Sigmoid colon (tissue), 7 donors: ENCODE results near the gene EPX. TPM values are rescaled to one million over a fixed set of nuclear protein-coding genes. Genes with fewer than 3 reads are reported as not detected.

Source experiments
- DNase-seq: peaks from one replicate; pipeline ENCODE4 v3.0.0-alpha.2; 2019
- H3K27ac ChIP-seq, 4 donors: fragments of 200-600 bp; sonication (generic); one replicate each; pipeline ENCODE4 v1.5.1; 2016 to 2019; ENCODE audit warnings: mild to moderate bottlenecking in 1 of 4
- H3K27me3 ChIP-seq, 3 donors: fragments of 200-600 bp; sonication (generic); one replicate each; pipeline ENCODE4 v1.5.1; 2019; ENCODE audit warnings: mild to moderate bottlenecking in 1 of 3
- H3K36me3 ChIP-seq, 4 donors: fragments of 200-600 bp; sonication (generic); one replicate each; pipeline ENCODE4 v1.5.1; 2016 to 2019
- H3K4me1 ChIP-seq, 4 donors: fragments of 200-600 bp; sonication (generic); one replicate each; pipeline ENCODE4 v1.5.1; 2017 to 2019
- H3K4me3 ChIP-seq, 4 donors: fragments of 200-600 bp; sonication (generic); one replicate each; pipeline ENCODE4 v1.5.1; 2017 to 2019; ENCODE audit warnings: mild to moderate bottlenecking in 2 of 4, moderate library complexity in 1 of 4
- H3K9me3 ChIP-seq, 4 donors: fragments of 200-600 bp in 3 of 4; sonication (generic) in 3 of 4; one replicate each; pipeline versions ENCODE4 v1.5.1 to v1.6.1; 2013 to 2019
- EP300 ChIP-seq, 4 donors: sonication (generic); formaldehyde crosslinking; IDR thresholded peaks; one replicate each; pipeline ENCODE4 v1.6.1; 2017; ENCODE audit warnings: antibody characterized with exemption in 4 of 4
- POLR2A ChIP-seq, 2 donors: fragments of 450-650 bp; IDR thresholded peaks; one replicate each; pipeline ENCODE4 v1.6.1; 2016; ENCODE audit warnings: antibody characterized with exemption in 2 of 2, mild to moderate bottlenecking in 2 of 2, moderate library complexity in 2 of 2
- POLR2AphosphoS5 ChIP-seq, 4 donors: sonication (generic); formaldehyde crosslinking; IDR thresholded peaks; one replicate each; pipeline ENCODE4 v1.6.1; 2017; ENCODE audit warnings: antibody characterized with exemption in 4 of 4
- WGBS, 2 donors: extraction: QIAGEN DNeasy Blood & Tissue Kit; methylation state at CpG; one replicate each; pipeline ENCODE4 v1.1.7; 2013; 5-methylcytosine and 5-hydroxymethylcytosine counted together
- intact Hi-C: fragments of 100-400 bp; cut with DNase I; formaldehyde crosslinking; loops from one replicate; pipeline ENCODE4 v1.15.1; 2023
- polyA plus RNA-seq, 3 donors: library from polyadenylated mRNA; stranded (reverse); fragments of 200-250 nt; gene quantifications; one replicate each; pipeline ENCODE4 v1.2.3, GENCODE V29; 2013
- total RNA-seq, 4 donors: library from RNA; depleted of rRNA; stranded (reverse); fragments of >200 nt; gene quantifications; one replicate each; pipeline ENCODE4 v1.1.0, GENCODE V29; 2016
- TF ChIP-seq, protein P1 (sequence below), 4 experiments: fragments of 450-650 bp in 3 of 4; fragments of 200-600 bp in 1 of 4; IDR thresholded peaks; one replicate each; pipeline ENCODE4 v1.5.1; 2016 to 2019; ENCODE audit warnings: antibody characterized with exemption in 4 of 4, mild to moderate bottlenecking in 3 of 4, moderate library complexity in 2 of 4
- donor health status: healthy with polysubstance abuse.
- donor health status: Bipolar disorder and iron deficiency.
- donor health status: healthy.

Gene EPX
- total and polyA plus RNA-seq, 7 donors = 0.03 TPM; not detected in 6

DNA sequence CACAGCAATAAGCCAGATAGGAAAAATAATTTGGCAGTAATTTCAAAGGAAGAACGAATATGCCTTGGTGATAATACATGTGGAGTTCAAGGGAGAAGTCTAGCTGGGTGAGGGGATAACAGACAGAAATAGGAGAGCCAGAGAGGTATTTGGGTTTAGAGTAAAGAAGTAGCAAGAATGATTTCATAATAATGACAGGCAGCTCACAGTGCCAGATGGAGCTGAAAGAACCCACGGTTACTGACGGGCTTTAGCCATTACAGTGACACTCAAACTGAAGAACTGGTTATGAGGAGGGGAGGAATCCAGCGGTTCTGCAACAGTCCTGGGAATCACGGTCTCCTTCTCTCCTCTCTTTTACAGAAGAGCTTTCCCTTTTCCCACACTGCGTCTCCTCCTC is 42.1 kb upstream of the EPX start:
- intact Hi-C loops = no loop called here
- Histone ChIP-seq H3K27ac (no peak overlapping the region), H3K36me3 (no peaks in the 10 kb centered on the region), H3K4me3 (no peak overlapping the region), H3K9me3 (peaks cover 0 to 5% (median 1%) of the 10 kb centered on the region in 4 donors), H3K4me1 (no peaks in the 10 kb centered on the region), H3K27me3 (peaks cover 0 to 20% (median 11%) of the 10 kb centered on the region in 3 donors)
- TF ChIP-seq, protein P1, sequence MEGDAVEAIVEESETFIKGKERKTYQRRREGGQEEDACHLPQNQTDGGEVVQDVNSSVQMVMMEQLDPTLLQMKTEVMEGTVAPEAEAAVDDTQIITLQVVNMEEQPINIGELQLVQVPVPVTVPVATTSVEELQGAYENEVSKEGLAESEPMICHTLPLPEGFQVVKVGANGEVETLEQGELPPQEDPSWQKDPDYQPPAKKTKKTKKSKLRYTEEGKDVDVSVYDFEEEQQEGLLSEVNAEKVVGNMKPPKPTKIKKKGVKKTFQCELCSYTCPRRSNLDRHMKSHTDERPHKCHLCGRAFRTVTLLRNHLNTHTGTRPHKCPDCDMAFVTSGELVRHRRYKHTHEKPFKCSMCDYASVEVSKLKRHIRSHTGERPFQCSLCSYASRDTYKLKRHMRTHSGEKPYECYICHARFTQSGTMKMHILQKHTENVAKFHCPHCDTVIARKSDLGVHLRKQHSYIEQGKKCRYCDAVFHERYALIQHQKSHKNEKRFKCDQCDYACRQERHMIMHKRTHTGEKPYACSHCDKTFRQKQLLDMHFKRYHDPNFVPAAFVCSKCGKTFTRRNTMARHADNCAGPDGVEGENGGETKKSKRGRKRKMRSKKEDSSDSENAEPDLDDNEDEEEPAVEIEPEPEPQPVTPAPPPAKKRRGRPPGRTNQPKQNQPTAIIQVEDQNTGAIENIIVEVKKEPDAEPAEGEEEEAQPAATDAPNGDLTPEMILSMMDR (IDR thresholded peaks at IDR 0.05) = no peak
- TF ChIP-seq EP300 (IDR thresholded peaks at IDR 0.05) = no peak
- TF ChIP-seq POLR2A (IDR thresholded peaks at IDR 0.05) = no peak
- no peak for TF ChIP-seq POLR2AphosphoS5 (IDR thresholded peaks at IDR 0.05)
- no peak for DNase-seq
- 52 to 76% methylated on average over 6 of the region's 6 CpGs for WGBS, 2 donors

DNA sequence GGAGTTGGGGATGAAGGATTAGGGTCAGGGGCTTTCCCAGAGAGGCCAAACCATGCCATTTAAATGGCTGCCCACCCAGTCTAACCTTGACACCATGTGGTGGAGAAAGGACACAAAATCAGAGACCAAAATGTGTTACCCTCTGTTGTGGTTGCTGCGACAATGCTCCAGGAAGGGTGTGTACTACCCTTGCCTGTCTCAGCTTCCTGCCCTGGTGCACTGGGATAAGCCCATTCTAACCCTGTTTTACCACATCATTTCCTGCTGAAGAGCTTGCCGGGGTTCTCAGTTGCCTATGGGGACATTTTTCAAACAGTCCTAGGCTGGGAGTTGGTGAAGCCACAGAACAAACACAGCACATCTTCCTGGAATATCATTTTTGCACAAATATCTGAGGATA is 39.5 kb upstream of the EPX start:
- H3K27me3 ChIP-seq = peaks cover 0 to 47% (median 22%) of the 10 kb centered on the region in 3 donors
- TF ChIP-seq EP300 (IDR thresholded peaks at IDR 0.05) (no peak), POLR2AphosphoS5 (IDR thresholded peaks at IDR 0.05) (no peak), POLR2A (IDR thresholded peaks at IDR 0.05) (no peak)
- TF ChIP-seq, protein P1 (IDR thresholded peaks at IDR 0.05) = no peak
- H3K36me3 ChIP-seq = no peaks in the 10 kb centered on the region
- 30 to 56% methylated on average over 2 of the region's 2 CpGs for WGBS, 2 donors
- H3K4me1 ChIP-seq = peaks cover 0 to 13% (median 10%) of the 10 kb centered on the region in 4 donors
- H3K9me3 ChIP-seq = no peaks in the 10 kb centered on the region
- intact Hi-C loops = no loop called here
- no peak overlapping the region for H3K4me3 ChIP-seq
- DNase-seq = no peak
- H3K27ac ChIP-seq = no peak overlapping the region

DNA sequence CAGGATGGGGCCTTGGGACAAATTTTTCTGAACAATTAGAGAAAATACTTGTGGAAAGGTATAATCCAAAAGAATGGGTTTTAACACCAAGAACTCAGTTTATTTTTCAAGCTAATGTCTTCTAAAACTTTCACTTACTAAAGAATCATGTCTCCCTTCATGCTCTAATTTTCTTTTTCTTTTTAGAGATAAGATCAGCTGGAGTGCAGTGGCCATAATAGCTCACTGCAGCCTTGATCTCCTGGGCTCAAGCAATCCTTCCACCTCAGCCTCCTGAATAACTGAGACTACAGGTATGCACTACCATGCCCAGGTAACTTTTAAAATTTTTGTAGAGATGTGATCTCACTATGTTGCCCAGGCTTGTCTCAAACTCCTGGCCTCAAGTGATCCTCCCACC is 38.9 kb upstream of the EPX start:
- H3K27ac ChIP-seq = no peak overlapping the region
- peaks cover 0 to 53% (median 28%) of the 10 kb centered on the region in 3 donors for H3K27me3 ChIP-seq
- H3K4me3 ChIP-seq = no peak overlapping the region
- peaks cover 0 to 13% (median 10%) of the 10 kb centered on the region in 4 donors for H3K4me1 ChIP-seq
- no peak for DNase-seq
- TF ChIP-seq POLR2A (IDR thresholded peaks at IDR 0.05) (no peak), POLR2AphosphoS5 (IDR thresholded peaks at IDR 0.05) (no peak)
- TF ChIP-seq, protein P1 (IDR thresholded peaks at IDR 0.05) = no peak
- H3K9me3 ChIP-seq = no peaks in the 10 kb centered on the region
- intact Hi-C loops = no loop called here
- H3K36me3 ChIP-seq = no peaks in the 10 kb centered on the region

DNA sequence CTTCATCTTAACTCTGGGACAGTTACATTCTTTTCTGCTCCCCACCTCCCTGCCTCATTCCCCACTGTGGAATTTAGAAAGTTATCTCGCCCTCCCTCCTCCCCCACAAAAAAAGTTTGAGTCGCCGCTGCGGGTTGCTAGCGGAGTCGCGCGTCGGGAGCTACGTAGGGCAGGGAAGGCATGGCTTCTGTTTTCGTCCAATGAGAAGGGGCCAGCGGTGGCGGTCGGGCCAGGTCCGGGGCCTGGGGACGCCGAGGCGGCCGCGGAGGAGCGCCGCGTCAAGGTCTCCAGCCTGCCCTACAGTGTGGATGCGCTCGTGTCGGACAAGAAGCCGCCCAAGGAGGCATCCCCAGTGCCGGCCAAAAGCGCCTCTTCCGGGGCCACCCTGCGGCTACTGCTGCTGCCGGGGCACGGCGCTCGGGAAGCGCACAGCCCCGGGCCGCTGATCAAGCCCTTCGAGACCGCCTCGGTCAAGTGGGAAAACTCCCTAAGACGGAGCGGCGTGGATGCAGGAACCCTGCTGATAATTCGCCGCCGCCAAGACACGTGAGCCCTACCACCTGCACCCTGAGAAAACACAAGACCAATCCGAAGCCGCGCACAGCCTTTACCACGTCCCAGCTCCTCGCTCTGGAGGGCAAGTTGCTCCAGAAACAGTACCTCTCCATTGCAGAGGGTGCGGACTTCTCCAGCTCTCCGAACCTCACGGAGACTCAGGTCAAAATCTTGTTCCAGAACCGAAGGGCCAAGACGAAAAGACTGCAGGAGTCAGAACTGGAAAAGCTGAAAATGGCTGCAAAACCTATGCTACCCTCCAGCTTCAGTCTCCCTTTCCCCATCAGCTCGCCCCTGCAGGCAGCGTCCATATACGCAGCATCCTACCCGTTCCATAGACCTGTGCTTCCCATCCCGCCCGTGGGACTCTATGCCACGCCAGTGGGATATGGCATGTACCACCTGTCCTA is 35.4 kb upstream of the EPX start:
- no peak for DNase-seq
- no peak for TF ChIP-seq POLR2A (IDR thresholded peaks at IDR 0.05)
- no peak for TF ChIP-seq EP300 (IDR thresholded peaks at IDR 0.05)
- TF ChIP-seq, protein P1 (IDR thresholded peaks at IDR 0.05) = no peak
- no peak for TF ChIP-seq POLR2AphosphoS5 (IDR thresholded peaks at IDR 0.05)
- intact Hi-C loops = no loop called here
- Histone ChIP-seq H3K36me3 (no peaks in the 10 kb centered on the region), H3K4me3 (peak overlapping the region in 3 of 4 donors; percentile 32 to 46 (median 43)), H3K9me3 (no peaks in the 10 kb centered on the region), H3K4me1 (peaks cover 0 to 13% (median 10%) of the 10 kb centered on the region in 4 donors), H3K27ac (no peak overlapping the region), H3K27me3 (peaks cover 0 to 70% (median 30%) of the 10 kb centered on the region in 3 donors)
- 3 to 11% methylated on average over 65 of the region's 65 CpGs for whole genome bisulfite sequencing, 2 donors
